Brain microvascular endothelial cell (primary cell): ENCODE results near the gene TMEM178B.

Source experiments
- DNase-seq: peaks from one replicate; pipeline ENCODE4 v3.0.0-alpha.2; 2020
- H3K27ac ChIP-seq: fragments of 250-450 bp; sonication (Bioruptor Pico); 2 replicates; pipeline ENCODE4 v1.5.1; 2020; ENCODE audit warnings: mild to moderate bottlenecking, moderate library complexity
- H3K27me3 ChIP-seq: fragments of 250-450 bp; sonication (Bioruptor Pico); replicated peaks from 2 replicates; pipeline ENCODE4 v1.5.1; 2020; ENCODE audit warnings: mild to moderate bottlenecking
- H3K36me3 ChIP-seq: fragments of 250-450 bp; sonication (Bioruptor Pico); replicated peaks from 2 replicates; pipeline ENCODE4 v1.5.1; 2020; ENCODE audit warnings: mild to moderate bottlenecking
- H3K4me3 ChIP-seq: 2 replicates; pipeline ENCODE4 v1.5.1; 2011; ENCODE audit warnings: low read depth, mild to moderate bottlenecking, control low read depth, low read length, moderate library complexity
- CTCF ChIP-seq: IDR thresholded peaks from 2 replicates; pipeline ENCODE4 v1.5.1; 2011; ENCODE audit warnings: low read depth, mild to moderate bottlenecking, moderate library complexity, low read length, control low read depth, inconsistent platforms; ENCODE audit errors: missing control alignments
- in situ Hi-C: cut with HindIII; loops from 2 replicates; pipeline ENCODE4 v1.10.0; 2017; ENCODE audit warnings: low sequenced_read_pairs, low pct_ligation_motif_present

TMEM178B gene

GRCh38 chr7:141415999-141416398, 342.1 kb downstream of the TMEM178B start:
- DNase-seq: no peak
- no peak overlapping the region for H3K4me3 ChIP-seq
- no peak for TF ChIP-seq CTCF
- no peaks in the 10 kb centered on the region for H3K27me3 ChIP-seq
- no peaks in the 10 kb centered on the region for H3K36me3 ChIP-seq
- H3K27ac ChIP-seq: no peak overlapping the region
- in situ Hi-C loops: no loop called here

GRCh38 chr7:141416650-141417270, 342.9 kb downstream of the TMEM178B start:
- no peaks in the 10 kb centered on the region for H3K36me3 ChIP-seq
- TF ChIP-seq CTCF: no peak
- H3K27me3 ChIP-seq: no peaks in the 10 kb centered on the region
- in situ Hi-C loops: no loop called here
- DNase-seq: no peak
- H3K27ac ChIP-seq: no peak overlapping the region
- no peak overlapping the region for H3K4me3 ChIP-seq

GRCh38 chr7:141417506-141417905, 343.6 kb downstream of the TMEM178B start:
- Histone ChIP-seq H3K27me3 (no peaks in the 10 kb centered on the region), H3K27ac (no peak overlapping the region), H3K4me3 (no peak overlapping the region), H3K36me3 (no peaks in the 10 kb centered on the region)
- no peak for DNase-seq
- TF ChIP-seq CTCF: no peak
- in situ Hi-C loops: no loop called here

- no peak for TF ChIP-seq CTCF
- Histone ChIP-seq H3K36me3 (no peaks in the 10 kb centered on the region), H3K27ac (no peak overlapping the region), H3K4me3 (no peak overlapping the region), H3K27me3 (no peaks in the 10 kb centered on the region)
- in situ Hi-C loops: no loop called here
- DNase-seq: no peak
Observed at GRCh38 chr7:141418066-141418465, 344.2 kb downstream of the TMEM178B start.

- in situ Hi-C loops: no loop called here
- H3K27ac ChIP-seq: no peak overlapping the region
- TF ChIP-seq CTCF: no peak
- no peaks in the 10 kb centered on the region for H3K36me3 ChIP-seq
- no peaks in the 10 kb centered on the region for H3K27me3 ChIP-seq
- DNase-seq: no peak
- no peak overlapping the region for H3K4me3 ChIP-seq
Observed at GRCh38 chr7:141421306-141421705, 347.4 kb downstream of the TMEM178B start.

GRCh38 chr7:141427134-141427533, 353.3 kb downstream of the TMEM178B start:
- H3K27ac ChIP-seq: no peak overlapping the region
- no peak for TF ChIP-seq CTCF
- H3K4me3 ChIP-seq: no peak overlapping the region
- in situ Hi-C loops: no loop called here
- H3K27me3 ChIP-seq: no peaks in the 10 kb centered on the region
- DNase-seq: no peak
- H3K36me3 ChIP-seq: no peaks in the 10 kb centered on the region
